Heart right ventricle (tissue), 16 donors: ENCODE data around the gene USP32. TPM values are rescaled to one million over a fixed set of nuclear protein-coding genes. Genes with fewer than 3 reads are reported as not detected.

Experiments used
- ATAC-seq, 8 donors: fragments of 200-7000 bp; cut with Tn5 transposase; one replicate each; pipeline ENCODE4 v1.9.1; 2020; ENCODE audit warnings: mild to moderate bottlenecking in 8 of 8, moderate library complexity in 8 of 8, moderate number of reproducible peaks in 1 of 8
- DNase-seq, 2 donors: peaks; one replicate each; pipeline ENCODE4 v3.0.0-alpha.2; 2020
- H3K27ac ChIP-seq, 10 donors: fragments of 200-600 bp; sonication (generic) in 2 of 10; one replicate each; pipeline versions ENCODE4 v1.5.0 to v1.8.0; 2020 to 2022; ENCODE audit warnings: mild to moderate bottlenecking in 3 of 10
- H3K27me3 ChIP-seq, 7 donors: fragments of 200-600 bp; one replicate each; pipeline ENCODE4 v1.8.0; 2021 to 2022; ENCODE audit warnings: mild to moderate bottlenecking in 2 of 7
- H3K36me3 ChIP-seq, 9 donors: fragments of 200-600 bp; sonication (generic) in 1 of 9; one replicate each; pipeline versions ENCODE4 v1.5.0 to v1.8.0; 2020 to 2022; ENCODE audit warnings: mild to moderate bottlenecking in 2 of 9
- H3K4me1 ChIP-seq, 9 donors: fragments of 200-600 bp; sonication (generic) in 1 of 9; one replicate each; pipeline versions ENCODE4 v1.5.0 to v1.8.0; 2020 to 2022; ENCODE audit warnings: mild to moderate bottlenecking in 4 of 9
- H3K4me3 ChIP-seq, 10 donors: fragments of 200-600 bp; sonication (generic) in 2 of 10; one replicate each; pipeline versions ENCODE4 v1.5.0 to v1.8.0; 2020 to 2022; ENCODE audit warnings: mild to moderate bottlenecking in 7 of 10, moderate library complexity in 2 of 10
- H3K9me3 ChIP-seq, 11 donors: fragments of 200-600 bp in 10 of 11; sonication (generic) in 2 of 11; one replicate each; pipeline versions ENCODE4 v1.5.0 to v1.8.0; 2013 to 2022; ENCODE audit warnings: mild to moderate bottlenecking in 2 of 11, control low read depth in 1 of 11, moderate library complexity in 1 of 11
- CTCF ChIP-seq, 9 donors: fragments of 200-600 bp; sonication (generic) in 2 of 9; IDR thresholded peaks; one replicate each; pipeline versions ENCODE4 v1.5.0 to v1.8.0; 2021 to 2022; ENCODE audit warnings: antibody characterized with exemption in 9 of 9, mild to moderate bottlenecking in 5 of 9, moderate library complexity in 1 of 9
- WGBS, 2 donors: extraction: QIAGEN DNeasy Blood & Tissue Kit; methylation state at CpG; one replicate each; pipeline ENCODE4 v1.1.7; 2013; ENCODE audit warnings: inconsistent platforms in 1 of 2; 5-methylcytosine and 5-hydroxymethylcytosine counted together
- intact Hi-C, 10 donors: fragments of 100-400 bp; cut with DNase I; formaldehyde crosslinking; loops; one replicate each; pipeline versions ENCODE4 v1.11.1 to v1.14.2; 2022
- polyA plus RNA-seq, 2 donors: library from polyadenylated mRNA; stranded (reverse); fragments of 200-250 nt; gene quantifications; one replicate each; pipeline ENCODE4 v1.2.3, GENCODE V29; 2013
- total RNA-seq, 10 donors: library from RNA; stranded (reverse); fragmentation: NEBNext Ultra II Directional in 3 of 10; extraction: Animal tissue kit (Norgen Biotek cat#: 25700) in 3 of 10; gene quantifications; one replicate each; pipeline versions ENCODE4 v1.2.1 to v1.2.4, GENCODE V29; 2021 to 2023
- donor health status: Arrhythmogenic right ventricular cardiomyopathy.
- donor health status: ischemic (EF 13 %, LVEDD 7.1; RV severe dilation, severe dysfunction).
- donor health status: healthy with polysubstance abuse.
- donor health status: DM: no; HTN: yes; CAD: no.
- donor health status: DM: no; HTN: no; CAD: no.
- donor health status: ischemic (EF 25% LVEDD 6.9; RV normal size, moderate dysfunction).
- donor health status: ischemic (EF 25% LVEDD 5.7; RV mildly dilated, moderate dysfunction).
- donor health status: healthy.
- donor health status: DM: yes; HTN: yes; CAD: no.
- donor health status: Ischemic cardiomyopathy.
- donor health status: ischemic (EF 35%, LVEDD 5.7; RV mildly dilated, moderate dysfunction).
- donor health status: nonischemic (EF 11% LVEDD 7.7; RV severe dilation, severe dysfunction).
- donor health status: DM: yes; HTN: yes; CAD: no.
- donor health status: PGD.
- donor health status: ischemic (EF 29% LVEDD 5.4; RV normal size, mild dysfunction).
- donor health status: nonischemic (EF 23%, LVEDD 6.1; RV moderate dilation, normal function).

Gene USP32
- total and polyA plus RNA-seq, 12 donors, result 13.3 to 38.6 (median 29.3) TPM

- Histone ChIP-seq H3K36me3 (peaks cover 0 to 7% (median 0%) of the 10 kb centered on the region in 9 donors), H3K27ac (no peak overlapping the region), H3K27me3 (no peaks in the 10 kb centered on the region), H3K4me3 (no peak overlapping the region), H3K4me1 (peaks cover 0 to 17% (median 0%) of the 10 kb centered on the region in 9 donors), H3K9me3 (peaks cover 0 to 3% (median 0%) of the 10 kb centered on the region in 11 donors)
- DNase-seq (no peak), ATAC-seq (no peak)
- intact Hi-C loops, result no loop called here
- no peak for TF ChIP-seq CTCF (IDR thresholded peaks at IDR 0.05)
- WGBS, 2 donors, result 81 to 84% methylated on average over 2 of the region's 2 CpGs
Measured at GRCh38 chr17:60311936-60312335, 80.0 kb downstream of the USP32 start.

DNA sequence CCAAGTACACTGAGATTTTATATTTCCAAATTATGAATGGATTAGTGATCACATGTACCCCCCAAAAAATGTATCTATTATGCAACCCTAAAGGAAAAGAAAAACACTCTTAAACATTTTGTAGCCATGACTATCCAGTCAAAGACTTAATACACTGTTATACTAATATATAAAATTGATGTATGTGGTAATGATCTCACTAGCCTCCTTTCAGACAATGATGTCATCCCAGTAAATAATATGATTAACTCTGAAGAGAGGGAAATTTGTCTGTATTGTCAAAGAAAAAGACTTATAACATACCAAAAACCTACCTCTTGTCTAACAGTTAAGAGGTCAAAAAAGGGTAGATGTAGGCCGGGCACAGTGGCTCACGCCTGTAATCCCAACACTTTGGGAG lies 80.7 kb downstream of the USP32 start:
- Histone ChIP-seq H3K4me3 (no peak overlapping the region), H3K9me3 (peaks cover 0 to 4% (median 0%) of the 10 kb centered on the region in 11 donors), H3K27me3 (no peaks in the 10 kb centered on the region), H3K27ac (no peak overlapping the region), H3K36me3 (peaks cover 0 to 7% (median 0%) of the 10 kb centered on the region in 9 donors), H3K4me1 (peaks cover 0 to 23% (median 0%) of the 10 kb centered on the region in 9 donors)
- no peak for ATAC-seq
- intact Hi-C loops, result no loop called here
- 97 to 100% methylated on average over 2 of the region's 2 CpGs for WGBS, 2 donors
- no peak for TF ChIP-seq CTCF (IDR thresholded peaks at IDR 0.05)
- DNase-seq, result no peak

DNA sequence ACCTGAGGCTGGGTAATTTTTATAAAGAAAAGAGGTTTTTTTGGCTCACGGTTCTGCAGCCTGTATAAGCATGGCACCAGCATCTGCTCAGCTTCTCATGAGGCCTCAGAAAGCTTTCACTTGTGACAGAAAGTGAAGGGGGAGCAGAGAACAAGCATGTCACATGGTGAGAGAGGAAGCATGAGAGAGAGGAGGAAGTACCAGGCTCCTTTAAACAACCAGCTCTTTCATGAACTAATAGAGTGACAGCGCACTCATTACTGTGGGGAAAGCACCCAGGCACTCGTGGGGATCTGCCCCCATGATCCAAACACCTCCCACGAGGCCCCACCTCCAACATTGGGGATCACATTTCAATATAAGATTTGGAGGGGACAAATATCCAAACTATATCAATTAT lies 86.8 kb downstream of the USP32 start:
- H3K27ac ChIP-seq, result peak overlapping the region in 1 of 10 donors; percentile 0
- 60 to 73% methylated on average over 4 of the region's 4 CpGs for WGBS, 2 donors
- no peak for DNase-seq
- peaks cover 0 to 4% (median 0%) of the 10 kb centered on the region in 11 donors for H3K9me3 ChIP-seq
- intact Hi-C loops, result no loop called here
- no peak overlapping the region for H3K4me3 ChIP-seq
- no peaks in the 10 kb centered on the region for H3K27me3 ChIP-seq
- peaks cover 0 to 30% (median 0%) of the 10 kb centered on the region in 9 donors for H3K4me1 ChIP-seq
- no peak for TF ChIP-seq CTCF (IDR thresholded peaks at IDR 0.05)
- H3K36me3 ChIP-seq, result peaks cover 0 to 22% (median 0%) of the 10 kb centered on the region in 9 donors
- ATAC-seq, result peak in 4 of 8 donors; percentile 44 to 55 (median 47)

GRCh38 chr17:60304502-60304901 lies 87.4 kb downstream of the USP32 start:
- 98 to 99% methylated on average over 2 of the region's 2 CpGs for WGBS, 2 donors
- no peaks in the 10 kb centered on the region for H3K27me3 ChIP-seq
- peaks cover 0 to 26% (median 0%) of the 10 kb centered on the region in 9 donors for H3K36me3 ChIP-seq
- TF ChIP-seq CTCF (IDR thresholded peaks at IDR 0.05), result no peak
- peaks cover 0 to 30% (median 0%) of the 10 kb centered on the region in 9 donors for H3K4me1 ChIP-seq
- H3K27ac ChIP-seq, result no peak overlapping the region
- H3K4me3 ChIP-seq, result no peak overlapping the region
- ATAC-seq (no peak), DNase-seq (no peak)
- peaks cover 0 to 4% (median 0%) of the 10 kb centered on the region in 11 donors for H3K9me3 ChIP-seq
- intact Hi-C loops, result no loop called here
